ENCODE measurements around the gene POFUT1.
"Not testable (repeated sequence)": the region's sequence is repeated elsewhere in the genome, so short reads cannot be mapped to it uniquely, and the experiment has no call there.

The POFUT1 gene

GRCh38 chr20:32207626-32208498, at the start of gene POFUT1, which contains the start of gene PLAGL2:
Gene POFUT1, plus strand, starts transcription at chr20:32207880. Its CDS starts 62 bp downstream, at chr20:32207942.
Gene PLAGL2, minus strand, starts transcription at chr20:32207743. Its CDS starts 5,565 bp downstream, at chr20:32202178.
- peak; percentile 90 for DNase-seq

- DNase-seq = no peak
Measured at GRCh38 chr20:32158351-32158750, 49.3 kb upstream of the POFUT1 start.

GRCh38 chr20:32158943-32159660, 48.6 kb upstream of the POFUT1 start:
- no peak for DNase-seq

- DNase-seq = no peak
Measured at GRCh38 chr20:32159766-32160221, 47.9 kb upstream of the POFUT1 start.

GRCh38 chr20:32160341-32160740, 47.3 kb upstream of the POFUT1 start:
- no peak for DNase-seq

- no peak for DNase-seq
Measured at GRCh38 chr20:32162351-32162750, 45.3 kb upstream of the POFUT1 start.

- DNase-seq = no peak
Measured at GRCh38 chr20:32163951-32164350, 43.7 kb upstream of the POFUT1 start.

- no peak for DNase-seq
Measured at GRCh38 chr20:32164984-32165735, 42.5 kb upstream of the POFUT1 start.

GRCh38 chr20:32165836-32166545, 41.7 kb upstream of the POFUT1 start:
- no peak for DNase-seq

- no peak for DNase-seq
Measured at GRCh38 chr20:32167552-32167951, 40.1 kb upstream of the POFUT1 start.

- DNase-seq = peak; percentile 61
Measured at GRCh38 chr20:32168184-32168910, 39.3 kb upstream of the POFUT1 start.

GRCh38 chr20:32177696-32178095, 30.0 kb upstream of the POFUT1 start:
- not testable (repeated sequence) for DNase-seq

- no peak for DNase-seq
Measured at GRCh38 chr20:32179515-32179914, 28.2 kb upstream of the POFUT1 start.

- DNase-seq = no peak
Measured at GRCh38 chr20:32179934-32180333, 27.7 kb upstream of the POFUT1 start.

- no peak for DNase-seq
Measured at GRCh38 chr20:32181606-32182005, 26.1 kb upstream of the POFUT1 start.

GRCh38 chr20:32183947-32184635, 23.6 kb upstream of the POFUT1 start:
- DNase-seq = no peak

GRCh38 chr20:32184961-32185603, 22.6 kb upstream of the POFUT1 start:
- DNase-seq = no peak

GRCh38 chr20:32186506-32186905, 21.2 kb upstream of the POFUT1 start:
- DNase-seq = no peak

- no peak for DNase-seq
Measured at GRCh38 chr20:32188376-32189122, 19.1 kb upstream of the POFUT1 start.

GRCh38 chr20:32189123-32189410, 18.6 kb upstream of the POFUT1 start:
- no peak for DNase-seq

Data from fibroblast of skin of right biceps (primary cell).